ENCODE results near the gene EXOC3L1. TPM values are rescaled to one million over a fixed set of nuclear protein-coding genes. Genes with fewer than 3 reads are reported as not detected.

The EXOC3L1 gene
- total RNA-seq, 1 experiment from 2014 or later, result 0.30 TPM

DNA sequence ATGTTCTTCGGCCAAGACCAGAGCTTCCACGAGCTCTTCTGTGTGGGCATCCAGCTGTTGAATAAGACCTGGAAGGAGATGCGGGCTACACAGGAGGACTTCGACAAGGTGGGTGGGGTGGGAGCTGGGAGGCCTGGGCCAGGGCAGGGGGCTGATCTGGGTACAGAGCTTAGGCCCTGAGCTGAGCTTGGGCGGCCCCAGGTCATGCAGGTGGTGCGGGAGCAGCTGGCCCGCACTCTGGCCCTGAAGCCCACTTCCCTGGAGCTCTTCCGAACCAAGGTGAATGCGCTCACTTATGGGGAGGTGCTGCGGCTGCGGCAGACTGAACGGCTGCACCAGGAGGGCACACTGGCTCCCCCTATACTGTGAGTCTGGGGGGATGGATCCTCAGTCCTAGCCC, 12.5 kb upstream of the EXOC3L1 start:
- intact Hi-C loops (cut with micrococcal nuclease), result no loop called here
- ATAC-seq (no peak), DNase-seq (ENCODE audit: low read depth, low spot score) (no peak)
- no peaks in the 10 kb centered on the region for H3K27me3 ChIP-seq (ENCODE audit: insufficient read depth, low read length)
- peaks cover 11 to 17% of the 10 kb centered on the region in 2 experiments; a peak in 3 of 4 replicates for H3K36me3 ChIP-seq (ENCODE audit: control insufficient read depth in 1 of 2, insufficient read depth in 2 of 2, low read length in 2 of 2)
- H3K79me2 ChIP-seq (ENCODE audit: insufficient read depth, low read length), result peaks cover 11% of the 10 kb centered on the region; the same call in 1 of the 2 replicates
- CTCF ChIA-PET, result no interaction called here
- RAD21 ChIA-PET (ENCODE audit: low non-redundant PET in 1 of 2, low total read pairs in 2 of 2, uncharacterized antibody in 2 of 2, unreplicated experiment in 2 of 2), result no interaction called here
- no peaks in the 10 kb centered on the region for H3K9me3 ChIP-seq (ENCODE audit: control insufficient read depth in 1 of 2, insufficient read depth in 1 of 2, low read depth in 1 of 2, low read length in 2 of 2)
- POLR2A ChIA-PET, result no interaction called here
- no peaks in the 10 kb centered on the region; the same call in 1 of the 2 replicates for H4K20me1 ChIP-seq (ENCODE audit: insufficient read depth)
- H3K4me3 ChIP-seq (replicated peaks in 1 of 2; ENCODE audit: low read depth in 1 of 2, low read length in 2 of 2), result no peak overlapping the region
- no peaks in the 10 kb centered on the region for H3K9me2 ChIP-seq (ENCODE audit: insufficient read depth)
- no TSS peak for BruUV-seq (replicated peaks)
- H3K4me2 ChIP-seq (ENCODE audit: low read length), result no peak overlapping the region
- TF ChIP-seq CEBPB (IDR thresholded peaks at IDR 0.05; ENCODE audit: low read depth) (no peak), EZH2 (IDR thresholded peaks at IDR 0.05) (no peak), ZFX (IDR thresholded peaks at IDR 0.05) (no peak), CBX3 (IDR thresholded peaks at IDR 0.05; ENCODE audit: low read depth) (no peak), ZNF274 (IDR thresholded peaks at IDR 0.05; ENCODE audit: low read depth, low read length) (no peak), POLR2A (IDR thresholded peaks at IDR 0.05; ENCODE audit: borderline replicate concordance, extremely low read depth, insufficient read depth, insufficient read length) (no peak), SRF (IDR thresholded peaks at IDR 0.05; ENCODE audit: low read depth) (no peak), TCF7L2 (IDR thresholded peaks at IDR 0.05; ENCODE audit: borderline replicate concordance, extremely low read depth, insufficient read depth, insufficient read length) (no peak), JUND (IDR thresholded peaks at IDR 0.05) (no peak), POLR2AphosphoS5 (IDR thresholded peaks at IDR 0.05; ENCODE audit: low read depth, low read length) (no peak)
- TF ChIP-seq, protein P1, sequence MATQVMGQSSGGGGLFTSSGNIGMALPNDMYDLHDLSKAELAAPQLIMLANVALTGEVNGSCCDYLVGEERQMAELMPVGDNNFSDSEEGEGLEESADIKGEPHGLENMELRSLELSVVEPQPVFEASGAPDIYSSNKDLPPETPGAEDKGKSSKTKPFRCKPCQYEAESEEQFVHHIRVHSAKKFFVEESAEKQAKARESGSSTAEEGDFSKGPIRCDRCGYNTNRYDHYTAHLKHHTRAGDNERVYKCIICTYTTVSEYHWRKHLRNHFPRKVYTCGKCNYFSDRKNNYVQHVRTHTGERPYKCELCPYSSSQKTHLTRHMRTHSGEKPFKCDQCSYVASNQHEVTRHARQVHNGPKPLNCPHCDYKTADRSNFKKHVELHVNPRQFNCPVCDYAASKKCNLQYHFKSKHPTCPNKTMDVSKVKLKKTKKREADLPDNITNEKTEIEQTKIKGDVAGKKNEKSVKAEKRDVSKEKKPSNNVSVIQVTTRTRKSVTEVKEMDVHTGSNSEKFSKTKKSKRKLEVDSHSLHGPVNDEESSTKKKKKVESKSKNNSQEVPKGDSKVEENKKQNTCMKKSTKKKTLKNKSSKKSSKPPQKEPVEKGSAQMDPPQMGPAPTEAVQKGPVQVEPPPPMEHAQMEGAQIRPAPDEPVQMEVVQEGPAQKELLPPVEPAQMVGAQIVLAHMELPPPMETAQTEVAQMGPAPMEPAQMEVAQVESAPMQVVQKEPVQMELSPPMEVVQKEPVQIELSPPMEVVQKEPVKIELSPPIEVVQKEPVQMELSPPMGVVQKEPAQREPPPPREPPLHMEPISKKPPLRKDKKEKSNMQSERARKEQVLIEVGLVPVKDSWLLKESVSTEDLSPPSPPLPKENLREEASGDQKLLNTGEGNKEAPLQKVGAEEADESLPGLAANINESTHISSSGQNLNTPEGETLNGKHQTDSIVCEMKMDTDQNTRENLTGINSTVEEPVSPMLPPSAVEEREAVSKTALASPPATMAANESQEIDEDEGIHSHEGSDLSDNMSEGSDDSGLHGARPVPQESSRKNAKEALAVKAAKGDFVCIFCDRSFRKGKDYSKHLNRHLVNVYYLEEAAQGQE (IDR thresholded peaks at IDR 0.05; ENCODE audit: low read depth), result no peak
- TF ChIP-seq, protein P2, sequence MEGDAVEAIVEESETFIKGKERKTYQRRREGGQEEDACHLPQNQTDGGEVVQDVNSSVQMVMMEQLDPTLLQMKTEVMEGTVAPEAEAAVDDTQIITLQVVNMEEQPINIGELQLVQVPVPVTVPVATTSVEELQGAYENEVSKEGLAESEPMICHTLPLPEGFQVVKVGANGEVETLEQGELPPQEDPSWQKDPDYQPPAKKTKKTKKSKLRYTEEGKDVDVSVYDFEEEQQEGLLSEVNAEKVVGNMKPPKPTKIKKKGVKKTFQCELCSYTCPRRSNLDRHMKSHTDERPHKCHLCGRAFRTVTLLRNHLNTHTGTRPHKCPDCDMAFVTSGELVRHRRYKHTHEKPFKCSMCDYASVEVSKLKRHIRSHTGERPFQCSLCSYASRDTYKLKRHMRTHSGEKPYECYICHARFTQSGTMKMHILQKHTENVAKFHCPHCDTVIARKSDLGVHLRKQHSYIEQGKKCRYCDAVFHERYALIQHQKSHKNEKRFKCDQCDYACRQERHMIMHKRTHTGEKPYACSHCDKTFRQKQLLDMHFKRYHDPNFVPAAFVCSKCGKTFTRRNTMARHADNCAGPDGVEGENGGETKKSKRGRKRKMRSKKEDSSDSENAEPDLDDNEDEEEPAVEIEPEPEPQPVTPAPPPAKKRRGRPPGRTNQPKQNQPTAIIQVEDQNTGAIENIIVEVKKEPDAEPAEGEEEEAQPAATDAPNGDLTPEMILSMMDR (IDR thresholded peaks at IDR 0.05 in 2 of 3, conservative IDR thresholded peaks at IDR 0.05 in 1 of 3; ENCODE audit: borderline replicate concordance in 1 of 3, insufficient read depth in 1 of 3, low read depth in 2 of 3, low read length in 2 of 3), result no peak
- TF ChIP-seq, protein P3, sequence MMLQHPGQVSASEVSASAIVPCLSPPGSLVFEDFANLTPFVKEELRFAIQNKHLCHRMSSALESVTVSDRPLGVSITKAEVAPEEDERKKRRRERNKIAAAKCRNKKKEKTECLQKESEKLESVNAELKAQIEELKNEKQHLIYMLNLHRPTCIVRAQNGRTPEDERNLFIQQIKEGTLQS (IDR thresholded peaks at IDR 0.05), result no peak
- peaks cover 19 to 43% of the 10 kb centered on the region in 2 experiments for H3K4me1 ChIP-seq (ENCODE audit: control insufficient read depth in 1 of 2, insufficient read depth in 2 of 2, low read length in 2 of 2)
- no peak overlapping the region for H3K9ac ChIP-seq (ENCODE audit: low read length)
- H3K27ac ChIP-seq (ENCODE audit: low read depth, low read length), result no peak overlapping the region
- no peak overlapping the region for H2AFZ ChIP-seq (ENCODE audit: low read depth, low read length, poor library complexity, severe bottlenecking)

All from HCT116 (cell line).